Activated effector memory CD4-positive, alpha-beta T cell treated with anti-CD3 and anti-CD28 coated beads, Interleukin-2, amount 50 U/mL, for 16 hours (primary cell): ENCODE data around the gene NBPF1.
"Not testable (repeated sequence)": the region's sequence is repeated elsewhere in the genome, so short reads cannot be mapped to it uniquely, and the experiment has no call there.

Experiments used
- DNase-seq: peaks from one replicate; pipeline ENCODE4 v3.0.0-alpha.2; 2020

The NBPF1 gene

GRCh38 chr1:16613185-16614147 lies at the start of gene NBPF1:
Gene NBPF1, minus strand, starts transcription at chr1:16613564.
- DNase-seq, result peak; percentile 96

- DNase-seq, result not testable (repeated sequence)
These were observed 44.9 kb upstream of the NBPF1 start for GRCh38 chr1:16658234-16658633.

- DNase-seq, result not testable (repeated sequence)
These were observed 43.8 kb upstream of the NBPF1 start for GRCh38 chr1:16656981-16657683.

GRCh38 chr1:16656574-16656973 lies 43.2 kb upstream of the NBPF1 start:
- not testable (repeated sequence) for DNase-seq

- DNase-seq, result not testable (repeated sequence)
These were observed 38.2 kb upstream of the NBPF1 start for GRCh38 chr1:16651560-16651959.

GRCh38 chr1:16649960-16650359 lies 36.6 kb upstream of the NBPF1 start:
- DNase-seq, result peak; percentile 39

- peak; percentile 62 for DNase-seq
These were observed 36.0 kb upstream of the NBPF1 start for GRCh38 chr1:16649390-16649789.

- DNase-seq, result peak; percentile 60
These were observed 35.4 kb upstream of the NBPF1 start for GRCh38 chr1:16648756-16649155.

- DNase-seq, result peak; percentile 62
These were observed 34.9 kb upstream of the NBPF1 start for GRCh38 chr1:16648250-16648649.

GRCh38 chr1:16647179-16648176 lies 34.1 kb upstream of the NBPF1 start:
- peak; percentile 77 for DNase-seq

GRCh38 chr1:16646716-16647115 lies 33.4 kb upstream of the NBPF1 start:
- peak; percentile 55 for DNase-seq

- DNase-seq, result peak; percentile 70
These were observed 32.8 kb upstream of the NBPF1 start for GRCh38 chr1:16646061-16646664.

GRCh38 chr1:16645271-16646060 lies 32.1 kb upstream of the NBPF1 start:
- peak; percentile 71 for DNase-seq

- peak; percentile 100 for DNase-seq
These were observed 31.3 kb upstream of the NBPF1 start for GRCh38 chr1:16644482-16645270.

- DNase-seq, result no peak
These were observed 30.8 kb upstream of the NBPF1 start for GRCh38 chr1:16644193-16644481.

- peak; percentile 68 for DNase-seq
These were observed 30.3 kb upstream of the NBPF1 start for GRCh38 chr1:16643476-16644192.

GRCh38 chr1:16643001-16643411 lies 29.6 kb upstream of the NBPF1 start:
- peak; percentile 71 for DNase-seq

GRCh38 chr1:16642025-16642966 lies 28.9 kb upstream of the NBPF1 start:
- DNase-seq, result peak; percentile 64
